Measurements from ENCODE around the gene UCMA. TPM values are rescaled to one million over a fixed set of nuclear protein-coding genes. Genes with fewer than 3 reads are reported as not detected.

The UCMA gene
- total RNA-seq, 4 donors from 2014 or later, result not detected

DNA sequence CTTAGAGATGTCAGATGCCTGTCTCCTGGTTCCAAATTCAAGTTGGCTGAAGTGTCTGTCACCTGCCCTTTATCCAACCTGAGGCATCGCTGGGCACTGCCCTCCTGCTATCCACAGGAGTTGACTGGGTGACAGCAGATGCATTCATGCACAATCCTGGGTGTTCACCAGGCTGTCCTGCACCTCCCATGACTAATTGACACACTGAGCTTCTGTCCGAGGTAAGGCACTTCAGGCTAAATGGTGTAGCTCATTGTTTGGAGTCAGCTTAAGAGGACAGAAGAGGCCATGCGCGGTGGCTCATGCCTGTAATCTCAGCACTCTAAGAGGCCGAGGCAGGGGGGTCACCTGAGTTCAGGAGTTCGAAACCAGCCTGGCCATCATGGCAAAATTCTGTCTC is 2.4 kb downstream of the UCMA start:
- in situ Hi-C loops (cut with MboI; ENCODE audit: low pct_ligation_motif_present in 1 of 4, low pct_unique_long_range_greater_than_20kb in 1 of 4, low sequenced_read_pairs in 3 of 4) (no loop called here), intact Hi-C loops (cut with DNase I; ENCODE audit: low total_unique reads) (no loop called here)
- H3K4me1 ChIP-seq, result no peaks in the 10 kb centered on the region
- peaks cover 7% of the 10 kb centered on the region for H3K27me3 ChIP-seq
- H3K4me3 ChIP-seq, result no peak overlapping the region
- TF ChIP-seq POLR2AphosphoS5 (IDR thresholded peaks at IDR 0.05) (no peak), EP300 (IDR thresholded peaks at IDR 0.05; ENCODE audit: low read depth) (no peak), POLR2A (IDR thresholded peaks at IDR 0.05) (no peak)
- TF ChIP-seq, protein P1, sequence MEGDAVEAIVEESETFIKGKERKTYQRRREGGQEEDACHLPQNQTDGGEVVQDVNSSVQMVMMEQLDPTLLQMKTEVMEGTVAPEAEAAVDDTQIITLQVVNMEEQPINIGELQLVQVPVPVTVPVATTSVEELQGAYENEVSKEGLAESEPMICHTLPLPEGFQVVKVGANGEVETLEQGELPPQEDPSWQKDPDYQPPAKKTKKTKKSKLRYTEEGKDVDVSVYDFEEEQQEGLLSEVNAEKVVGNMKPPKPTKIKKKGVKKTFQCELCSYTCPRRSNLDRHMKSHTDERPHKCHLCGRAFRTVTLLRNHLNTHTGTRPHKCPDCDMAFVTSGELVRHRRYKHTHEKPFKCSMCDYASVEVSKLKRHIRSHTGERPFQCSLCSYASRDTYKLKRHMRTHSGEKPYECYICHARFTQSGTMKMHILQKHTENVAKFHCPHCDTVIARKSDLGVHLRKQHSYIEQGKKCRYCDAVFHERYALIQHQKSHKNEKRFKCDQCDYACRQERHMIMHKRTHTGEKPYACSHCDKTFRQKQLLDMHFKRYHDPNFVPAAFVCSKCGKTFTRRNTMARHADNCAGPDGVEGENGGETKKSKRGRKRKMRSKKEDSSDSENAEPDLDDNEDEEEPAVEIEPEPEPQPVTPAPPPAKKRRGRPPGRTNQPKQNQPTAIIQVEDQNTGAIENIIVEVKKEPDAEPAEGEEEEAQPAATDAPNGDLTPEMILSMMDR (IDR thresholded peaks at IDR 0.05), result no peak
- no peak overlapping the region for H3K27ac ChIP-seq
- DNase-seq, result no peak
- 92% methylated on average over 6 of the region's 6 CpGs; no CpG with 5 or more reads in 1 of the 2 donors for WGBS, 2 donors (ENCODE audit: low coverage in 1 of 2)
- H3K9me3 ChIP-seq, result no peaks in the 10 kb centered on the region
- H3K36me3 ChIP-seq, result no peaks in the 10 kb centered on the region

DNA sequence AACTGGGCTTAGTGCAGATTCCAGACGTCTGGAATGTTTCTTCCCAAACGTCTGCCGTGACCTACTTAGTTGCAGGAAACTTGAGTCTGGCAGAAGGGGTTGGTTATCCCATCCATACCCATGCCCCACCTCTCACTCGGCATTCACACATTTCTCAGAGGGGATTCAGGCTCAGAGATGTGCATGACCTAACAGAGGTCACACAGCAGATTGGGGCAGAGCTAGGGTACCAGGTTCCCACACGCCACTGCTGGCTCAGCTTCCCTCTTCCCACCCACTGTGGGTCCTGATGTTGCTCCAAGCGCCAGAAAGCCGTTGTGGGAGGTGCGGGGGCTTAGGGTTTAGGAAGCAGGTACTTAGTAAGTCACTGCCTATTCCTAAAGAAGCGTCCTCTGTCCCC is 3.0 kb downstream of the UCMA start:
- Histone ChIP-seq H3K36me3 (no peaks in the 10 kb centered on the region), H3K4me1 (no peaks in the 10 kb centered on the region), H3K27ac (no peak overlapping the region), H3K27me3 (peaks cover 7% of the 10 kb centered on the region), H3K9me3 (no peaks in the 10 kb centered on the region), H3K4me3 (no peak overlapping the region)
- intact Hi-C loops (cut with DNase I; ENCODE audit: low total_unique reads), result no loop called here
- WGBS, 2 donors (ENCODE audit: low coverage in 1 of 2), result 61 to 74% methylated on average over 4 to 9 of the region's 9 CpGs
- no peak for DNase-seq
- in situ Hi-C loops (cut with MboI; ENCODE audit: low pct_ligation_motif_present in 1 of 4, low pct_unique_long_range_greater_than_20kb in 1 of 4, low sequenced_read_pairs in 3 of 4), result no loop called here
- TF ChIP-seq EP300 (IDR thresholded peaks at IDR 0.05; ENCODE audit: low read depth) (no peak), POLR2A (IDR thresholded peaks at IDR 0.05) (no peak)
- TF ChIP-seq, protein P1 (IDR thresholded peaks at IDR 0.05), result no peak

DNA sequence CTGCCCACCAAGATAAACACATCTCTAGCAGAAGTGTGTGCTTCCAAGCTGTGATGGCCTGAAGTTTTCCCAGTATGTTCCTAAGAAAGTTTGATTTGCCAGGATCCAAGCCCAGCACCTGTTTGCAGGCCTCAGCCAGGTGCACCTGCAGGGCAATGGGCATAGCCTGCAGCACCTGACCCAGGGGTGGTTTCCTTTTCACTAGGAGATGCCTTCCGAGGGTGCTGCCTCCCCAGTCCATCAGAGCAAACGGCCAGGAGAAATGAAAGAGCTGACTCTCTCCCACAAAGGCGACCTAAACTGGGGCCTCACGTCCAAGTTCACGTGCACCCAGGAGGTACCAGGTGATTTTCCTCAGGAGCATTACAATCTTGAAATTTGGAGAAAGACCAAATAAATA is 7.1 kb downstream of the UCMA start:
- no peak for DNase-seq
- no peaks in the 10 kb centered on the region for H3K4me1 ChIP-seq
- intact Hi-C loops (cut with DNase I; ENCODE audit: low total_unique reads) (no loop called here), in situ Hi-C loops (cut with MboI; ENCODE audit: low pct_ligation_motif_present in 1 of 4, low pct_unique_long_range_greater_than_20kb in 1 of 4, low sequenced_read_pairs in 3 of 4) (no loop called here)
- H3K9me3 ChIP-seq, result no peaks in the 10 kb centered on the region
- no peak overlapping the region for H3K4me3 ChIP-seq
- H3K36me3 ChIP-seq, result no peaks in the 10 kb centered on the region
- H3K27ac ChIP-seq, result no peak overlapping the region
- no peaks in the 10 kb centered on the region for H3K27me3 ChIP-seq
- TF ChIP-seq EP300 (IDR thresholded peaks at IDR 0.05; ENCODE audit: low read depth) (no peak), POLR2AphosphoS5 (IDR thresholded peaks at IDR 0.05) (no peak), POLR2A (IDR thresholded peaks at IDR 0.05) (no peak)
- TF ChIP-seq, protein P1 (IDR thresholded peaks at IDR 0.05), result no peak
- WGBS, 2 donors (ENCODE audit: low coverage in 1 of 2), result 91% methylated on average over 5 of the region's 5 CpGs; no CpG with 5 or more reads in 1 of the 2 donors

DNA sequence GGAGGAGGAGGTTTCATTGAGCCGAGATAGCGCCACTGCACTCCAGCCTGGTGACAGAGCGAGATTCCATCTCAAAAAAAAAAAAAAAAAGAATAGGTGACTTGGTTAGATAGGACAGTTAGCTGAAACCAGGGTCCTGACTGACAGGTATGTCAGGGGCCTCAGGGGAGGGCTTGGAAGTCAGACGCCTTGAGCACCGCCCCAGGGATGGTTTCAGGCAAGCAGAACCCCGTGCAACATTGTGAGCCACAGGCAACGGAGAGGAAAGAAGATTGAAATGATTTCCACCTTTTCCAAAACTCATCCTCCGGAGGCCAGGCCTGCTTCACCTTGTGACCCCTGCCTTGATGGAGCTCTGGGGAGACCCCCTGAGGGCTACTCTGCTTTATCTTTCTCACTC is 8.6 kb downstream of the UCMA start:
- TF ChIP-seq, protein P1 (IDR thresholded peaks at IDR 0.05), result no peak
- TF ChIP-seq POLR2AphosphoS5 (IDR thresholded peaks at IDR 0.05) (no peak), POLR2A (IDR thresholded peaks at IDR 0.05) (no peak), EP300 (IDR thresholded peaks at IDR 0.05; ENCODE audit: low read depth) (no peak)
- H3K4me3 ChIP-seq, result no peak overlapping the region
- in situ Hi-C loops (cut with MboI; ENCODE audit: low pct_ligation_motif_present in 1 of 4, low pct_unique_long_range_greater_than_20kb in 1 of 4, low sequenced_read_pairs in 3 of 4), result no loop called here
- 94% methylated on average over 8 of the region's 8 CpGs; no CpG with 5 or more reads in 1 of the 2 donors for WGBS, 2 donors (ENCODE audit: low coverage in 1 of 2)
- intact Hi-C loops (cut with DNase I; ENCODE audit: low total_unique reads), result no loop called here
- H3K4me1 ChIP-seq, result no peaks in the 10 kb centered on the region
- H3K9me3 ChIP-seq, result no peaks in the 10 kb centered on the region
- H3K27me3 ChIP-seq, result no peaks in the 10 kb centered on the region
- no peak for DNase-seq
- no peak overlapping the region for H3K27ac ChIP-seq
- H3K36me3 ChIP-seq, result no peaks in the 10 kb centered on the region
